Suprapubic skin (tissue), 4 donors: ENCODE results near the gene LRRN2. TPM values are rescaled to one million over a fixed set of nuclear protein-coding genes. Genes with fewer than 3 reads are reported as not detected.
"Not testable (repeated sequence)": the region's sequence is repeated elsewhere in the genome, so short reads cannot be mapped to it uniquely, and the experiment has no call there.

Experiments
- DNase-seq, 2 donors: peaks; one replicate each; pipeline ENCODE4 v3.0.0-alpha.2; 2019; ENCODE audit warnings: low spot score in 2 of 2
- H3K27ac ChIP-seq: fragments of 200-600 bp; sonication (generic); one replicate; pipeline ENCODE4 v1.5.1; 2019
- H3K27me3 ChIP-seq: fragments of 200-600 bp; sonication (generic); one replicate; pipeline ENCODE4 v1.5.1; 2019
- H3K36me3 ChIP-seq: fragments of 200-600 bp; sonication (generic); one replicate; pipeline ENCODE4 v1.5.1; 2019
- H3K4me1 ChIP-seq: fragments of 200-600 bp; sonication (generic); one replicate; pipeline ENCODE4 v1.5.1; 2019
- H3K4me3 ChIP-seq: fragments of 200-600 bp; sonication (generic); one replicate; pipeline ENCODE4 v1.5.1; 2019; ENCODE audit warnings: mild to moderate bottlenecking
- H3K9me3 ChIP-seq: fragments of 200-600 bp; sonication (generic); one replicate; pipeline ENCODE4 v1.5.1; 2019
- CTCF ChIP-seq, 2 donors: fragments of 200-600 bp in 1 of 2; fragments of 450-650 bp in 1 of 2; sonication (generic) in 1 of 2; IDR thresholded peaks; one replicate each; pipeline ENCODE4 v1.5.1; 2016 to 2019; ENCODE audit warnings: antibody characterized with exemption in 2 of 2, mild to moderate bottlenecking in 1 of 2, moderate library complexity in 1 of 2
- EP300 ChIP-seq: sonication (generic); formaldehyde crosslinking; IDR thresholded peaks from one replicate; pipeline ENCODE4 v1.6.1; 2017; ENCODE audit warnings: antibody characterized with exemption
- POLR2A ChIP-seq, 2 donors: fragments of 450-650 bp; IDR thresholded peaks; one replicate each; pipeline ENCODE4 v1.6.1; 2017; ENCODE audit warnings: antibody characterized with exemption in 2 of 2, mild to moderate bottlenecking in 2 of 2, moderate library complexity in 2 of 2
- POLR2AphosphoS5 ChIP-seq, 3 donors: sonication (generic); formaldehyde crosslinking; IDR thresholded peaks; one replicate each; pipeline ENCODE4 v1.6.1; 2017; ENCODE audit warnings: antibody characterized with exemption in 3 of 3
- WGBS: methylation state at CpG from one replicate; pipeline ENCODE4 v1.1.5; 2018; 5-methylcytosine and 5-hydroxymethylcytosine counted together
- total RNA-seq, 4 donors: library from RNA; depleted of rRNA; stranded (reverse); fragments of >200 nt; gene quantifications; one replicate each; pipeline ENCODE4 v1.1.0, GENCODE V29; 2016

The LRRN2 gene
- total RNA-seq, 4 donors from 2014 or later, result 0.19 to 0.85 (median 0.27) TPM

GRCh38 chr1:204731509-204731908 lies 46.0 kb upstream of the LRRN2 start:
- H3K27ac ChIP-seq, result no peak overlapping the region
- no peaks in the 10 kb centered on the region for H3K36me3 ChIP-seq
- H3K4me1 ChIP-seq, result no peaks in the 10 kb centered on the region
- H3K4me3 ChIP-seq, result no peak overlapping the region
- no peaks in the 10 kb centered on the region for H3K9me3 ChIP-seq
- DNase-seq, result no peak
- no peak for TF ChIP-seq POLR2AphosphoS5 (IDR thresholded peaks at IDR 0.05)
- no peak for TF ChIP-seq EP300
- no peak for TF ChIP-seq CTCF (IDR thresholded peaks at IDR 0.05)
- no peak for TF ChIP-seq POLR2A (IDR thresholded peaks at IDR 0.05)
- WGBS, result 45% methylated on average over 6 of the region's 6 CpGs
- peaks cover 31% of the 10 kb centered on the region for H3K27me3 ChIP-seq

GRCh38 chr1:204730826-204731459 lies 45.4 kb upstream of the LRRN2 start:
- H3K36me3 ChIP-seq, result no peaks in the 10 kb centered on the region
- 38% methylated on average over 9 of the region's 9 CpGs for WGBS
- H3K4me3 ChIP-seq, result no peak overlapping the region
- H3K9me3 ChIP-seq, result no peaks in the 10 kb centered on the region
- H3K27me3 ChIP-seq, result peaks cover 34% of the 10 kb centered on the region
- H3K27ac ChIP-seq, result no peak overlapping the region
- H3K4me1 ChIP-seq, result no peaks in the 10 kb centered on the region
- TF ChIP-seq CTCF (IDR thresholded peaks at IDR 0.05) (no peak), POLR2AphosphoS5 (IDR thresholded peaks at IDR 0.05) (no peak), EP300 (no peak), POLR2A (IDR thresholded peaks at IDR 0.05) (no peak)
- DNase-seq, result no peak

- 96% methylated on average over 7 of the region's 7 CpGs for WGBS
Measured at GRCh38 chr1:204729516-204729915, 44.0 kb upstream of the LRRN2 start.

GRCh38 chr1:204728456-204728855 lies 42.9 kb upstream of the LRRN2 start:
- Histone ChIP-seq H3K27me3 (peaks cover 28% of the 10 kb centered on the region), H3K9me3 (no peaks in the 10 kb centered on the region), H3K36me3 (no peaks in the 10 kb centered on the region), H3K27ac (no peak overlapping the region), H3K4me3 (no peak overlapping the region), H3K4me1 (no peaks in the 10 kb centered on the region)
- WGBS, result 87% methylated on average over 3 of the region's 3 CpGs
- no peak for DNase-seq
- no peak for TF ChIP-seq EP300
- no peak for TF ChIP-seq CTCF (IDR thresholded peaks at IDR 0.05)
- TF ChIP-seq POLR2AphosphoS5 (IDR thresholded peaks at IDR 0.05), result no peak
- TF ChIP-seq POLR2A (IDR thresholded peaks at IDR 0.05), result no peak

More at GRCh38 chr1:204729516-204729915, 44.0 kb upstream of the LRRN2 start:
- DNase-seq, result no peak
- Histone ChIP-seq H3K4me1 (no peaks in the 10 kb centered on the region), H3K36me3 (no peaks in the 10 kb centered on the region), H3K27ac (no peak overlapping the region), H3K4me3 (no peak overlapping the region), H3K27me3 (peaks cover 35% of the 10 kb centered on the region), H3K9me3 (no peaks in the 10 kb centered on the region)
- TF ChIP-seq POLR2A (IDR thresholded peaks at IDR 0.05), result no peak
- TF ChIP-seq POLR2AphosphoS5 (IDR thresholded peaks at IDR 0.05), result no peak

GRCh38 chr1:204728045-204728444 lies 42.5 kb upstream of the LRRN2 start:
- Histone ChIP-seq H3K27me3 (peaks cover 26% of the 10 kb centered on the region), H3K4me1 (no peaks in the 10 kb centered on the region), H3K4me3 (no peak overlapping the region), H3K9me3 (no peaks in the 10 kb centered on the region), H3K36me3 (no peaks in the 10 kb centered on the region), H3K27ac (no peak overlapping the region)
- no peak for DNase-seq
- no peak for TF ChIP-seq POLR2A (IDR thresholded peaks at IDR 0.05)
- TF ChIP-seq CTCF (IDR thresholded peaks at IDR 0.05), result no peak
- TF ChIP-seq EP300, result no peak
- 57% methylated on average over 3 of the region's 3 CpGs for WGBS

GRCh38 chr1:204727438-204727837 lies 41.9 kb upstream of the LRRN2 start:
- WGBS, result 85% methylated on average over 6 of the region's 6 CpGs
- not testable (repeated sequence) for DNase-seq, H3K4me3 ChIP-seq

More at GRCh38 chr1:204727438-204727837, 41.9 kb upstream of the LRRN2 start:
- not testable (repeated sequence) for H3K4me1 ChIP-seq, H3K9me3 ChIP-seq, H3K36me3 ChIP-seq, H3K27ac ChIP-seq
- H3K27me3 ChIP-seq, result peaks cover 26% of the 10 kb centered on the region
